SJSA1 (cell line): Measurements from ENCODE around the gene NDUFAF8. TPM values are rescaled to one million over a fixed set of nuclear protein-coding genes. Genes with fewer than 3 reads are reported as not detected.

ENCODE experiments used
- DNase-seq, 2 experiments: peaks; one replicate each; pipeline ENCODE4 v3.0.0-alpha.2; 2015 to 2020; ENCODE audit warnings: low spot score in 2 of 2, low read depth in 1 of 2
- H3K27ac ChIP-seq: fragments of 250-450 bp; sonication (Bioruptor Pico); 2 replicates; pipeline ENCODE4 v1.5.1; 2020; ENCODE audit warnings: mild to moderate bottlenecking, moderate library complexity
- H3K27me3 ChIP-seq: fragments of 250-450 bp; sonication (Bioruptor Pico); replicated peaks from 2 replicates; pipeline ENCODE4 v1.5.1; 2020; ENCODE audit warnings: mild to moderate bottlenecking, moderate library complexity
- H3K36me3 ChIP-seq: fragments of 250-450 bp; sonication (Bioruptor Pico); 2 replicates; pipeline ENCODE4 v1.5.1; 2020; ENCODE audit warnings: mild to moderate bottlenecking
- H3K4me1 ChIP-seq: fragments of 250-450 bp; sonication (Bioruptor Pico); replicated peaks from 2 replicates; pipeline ENCODE4 v1.6.1; 2021; ENCODE audit warnings: mild to moderate bottlenecking
- H3K4me3 ChIP-seq: fragments of 250-450 bp; sonication (Bioruptor Pico); 2 replicates; pipeline ENCODE4 v1.5.1; 2020; ENCODE audit warnings: mild to moderate bottlenecking
- H3K9me3 ChIP-seq: fragments of 250-450 bp; sonication (Bioruptor Pico); replicated peaks from 2 replicates; pipeline ENCODE4 v1.5.1; 2020; ENCODE audit warnings: mild to moderate bottlenecking
- total RNA-seq: library from RNA; depleted of rRNA; stranded (reverse); fragments of >200 nt; shearing (Covaris generic); gene quantifications from 2 replicates; pipeline ENCODE4 v1.2.3, GENCODE V29; 2014

Gene NDUFAF8
- total RNA-seq, 1 experiment from 2014 or later = 74.0 TPM

- DNase-seq = no peak
- Histone ChIP-seq H3K4me1 (no peaks in the 10 kb centered on the region), H3K9me3 (0 out of 2 replicates have a peak, but pooled peaks cover 2% of the 10 kb centered on the region), H3K4me3 (no peak overlapping the region), H3K27ac (no peak overlapping the region), H3K27me3 (no peaks in the 10 kb centered on the region), H3K36me3 (peaks cover 63% of the 10 kb centered on the region)
Measured at GRCh38 chr17:81251094-81251708, 12.1 kb downstream of the NDUFAF8 start.

- H3K27me3 ChIP-seq = no peaks in the 10 kb centered on the region
- peaks cover 59% of the 10 kb centered on the region for H3K36me3 ChIP-seq
- H3K27ac ChIP-seq = no peak overlapping the region
- H3K9me3 ChIP-seq = 0 out of 2 replicates have a peak, but pooled peaks cover 2% of the 10 kb centered on the region
- H3K4me1 ChIP-seq = no peaks in the 10 kb centered on the region
- H3K4me3 ChIP-seq = no peak overlapping the region
- DNase-seq = no peak
Measured at GRCh38 chr17:81251709-81252301, 12.7 kb downstream of the NDUFAF8 start.

- no peak for DNase-seq
- Histone ChIP-seq H3K9me3 (0 out of 2 replicates have a peak, but pooled peaks cover 2% of the 10 kb centered on the region), H3K36me3 (peaks cover 56% of the 10 kb centered on the region), H3K4me1 (no peaks in the 10 kb centered on the region), H3K27ac (no peak overlapping the region), H3K27me3 (no peaks in the 10 kb centered on the region), H3K4me3 (no peak overlapping the region)
Measured at GRCh38 chr17:81252326-81252986, 13.3 kb downstream of the NDUFAF8 start.

- no peaks in the 10 kb centered on the region for H3K4me1 ChIP-seq
- DNase-seq = no peak
- no peaks in the 10 kb centered on the region for H3K27me3 ChIP-seq
- H3K4me3 ChIP-seq = no peak overlapping the region
- H3K36me3 ChIP-seq = peaks cover 62% of the 10 kb centered on the region
- H3K9me3 ChIP-seq = 0 out of 2 replicates have a peak, but pooled peaks cover 2% of the 10 kb centered on the region
- no peak overlapping the region for H3K27ac ChIP-seq
Measured at GRCh38 chr17:81252987-81253329, 13.8 kb downstream of the NDUFAF8 start.

- Histone ChIP-seq H3K9me3 (0 out of 2 replicates have a peak, but pooled peaks cover 2% of the 10 kb centered on the region), H3K4me3 (no peak overlapping the region), H3K4me1 (no peaks in the 10 kb centered on the region), H3K36me3 (peaks cover 62% of the 10 kb centered on the region), H3K27me3 (no peaks in the 10 kb centered on the region), H3K27ac (no peak overlapping the region)
- DNase-seq = peak in 1 of 2 experiments; percentile 42
Measured at GRCh38 chr17:81253358-81254131, 14.4 kb downstream of the NDUFAF8 start.

- no peaks in the 10 kb centered on the region for H3K9me3 ChIP-seq
- H3K27me3 ChIP-seq = no peaks in the 10 kb centered on the region
- no peak overlapping the region for H3K27ac ChIP-seq
- H3K4me3 ChIP-seq = no peak overlapping the region
- H3K4me1 ChIP-seq = no peaks in the 10 kb centered on the region
- peaks cover 68% of the 10 kb centered on the region for H3K36me3 ChIP-seq
- DNase-seq = peak; percentile 38 to 74
Measured at GRCh38 chr17:81254955-81255717, 16.0 kb downstream of the NDUFAF8 start.

- Histone ChIP-seq H3K36me3 (peaks cover 68% of the 10 kb centered on the region), H3K4me1 (no peaks in the 10 kb centered on the region), H3K9me3 (no peaks in the 10 kb centered on the region), H3K27ac (no peak overlapping the region), H3K4me3 (no peak overlapping the region), H3K27me3 (no peaks in the 10 kb centered on the region)
- DNase-seq = no peak
Measured at GRCh38 chr17:81256616-81257015, 17.5 kb downstream of the NDUFAF8 start.

- Histone ChIP-seq H3K36me3 (peaks cover 68% of the 10 kb centered on the region), H3K27me3 (no peaks in the 10 kb centered on the region), H3K9me3 (no peaks in the 10 kb centered on the region), H3K27ac (no peak overlapping the region), H3K4me3 (no peak overlapping the region), H3K4me1 (no peaks in the 10 kb centered on the region)
- DNase-seq = no peak
Measured at GRCh38 chr17:81257533-81257932, 18.4 kb downstream of the NDUFAF8 start.

- no peaks in the 10 kb centered on the region for H3K9me3 ChIP-seq
- no peak for DNase-seq
- no peak overlapping the region for H3K27ac ChIP-seq
- no peaks in the 10 kb centered on the region for H3K27me3 ChIP-seq
- peaks cover 70% of the 10 kb centered on the region for H3K36me3 ChIP-seq
- H3K4me1 ChIP-seq = no peaks in the 10 kb centered on the region
- no peak overlapping the region for H3K4me3 ChIP-seq
Measured at GRCh38 chr17:81258292-81258691, 19.2 kb downstream of the NDUFAF8 start.

GRCh38 chr17:81259058-81259605 lies 20.0 kb downstream of the NDUFAF8 start:
- Histone ChIP-seq H3K27me3 (no peaks in the 10 kb centered on the region), H3K27ac (no peak overlapping the region), H3K36me3 (peaks cover 79% of the 10 kb centered on the region), H3K9me3 (no peaks in the 10 kb centered on the region), H3K4me3 (no peak overlapping the region), H3K4me1 (no peaks in the 10 kb centered on the region)
- no peak for DNase-seq

GRCh38 chr17:81260171-81260570 lies 21.1 kb downstream of the NDUFAF8 start:
- DNase-seq = no peak
- H3K4me3 ChIP-seq = no peak overlapping the region
- H3K27ac ChIP-seq = no peak overlapping the region
- peaks cover 87% of the 10 kb centered on the region for H3K36me3 ChIP-seq
- no peaks in the 10 kb centered on the region for H3K4me1 ChIP-seq
- H3K9me3 ChIP-seq = no peaks in the 10 kb centered on the region
- no peaks in the 10 kb centered on the region for H3K27me3 ChIP-seq

GRCh38 chr17:81260641-81261040 lies 21.5 kb downstream of the NDUFAF8 start:
- H3K27ac ChIP-seq = no peak overlapping the region
- H3K36me3 ChIP-seq = peaks cover 88% of the 10 kb centered on the region
- no peaks in the 10 kb centered on the region for H3K4me1 ChIP-seq
- H3K27me3 ChIP-seq = no peaks in the 10 kb centered on the region
- H3K4me3 ChIP-seq = no peak overlapping the region
- DNase-seq = no peak
- no peaks in the 10 kb centered on the region for H3K9me3 ChIP-seq

- H3K36me3 ChIP-seq = peaks cover 91% of the 10 kb centered on the region
- no peaks in the 10 kb centered on the region for H3K27me3 ChIP-seq
- H3K4me3 ChIP-seq = no peak overlapping the region
- no peak overlapping the region for H3K27ac ChIP-seq
- DNase-seq = no peak
- H3K4me1 ChIP-seq = no peaks in the 10 kb centered on the region
- no peaks in the 10 kb centered on the region for H3K9me3 ChIP-seq
Measured at GRCh38 chr17:81261096-81261495, 22.0 kb downstream of the NDUFAF8 start.
